SK-N-SH (cell line): ENCODE results near the gene PPIF. TPM values are rescaled to one million over a fixed set of nuclear protein-coding genes. Genes with fewer than 3 reads are reported as not detected.

Source experiments
- CTCF ChIA-PET: fragments of 300-600, 350-600 bp; formaldehyde crosslinking; extraction: SDS; loops from one replicate; lab custom pipeline; 2021; lab: Yijun Ruan, JAX
- POLR2A ChIA-PET: fragments of 350-600 bp; sonication (Branson Sonifier 250); formaldehyde crosslinking; extraction: SDS; loops from one replicate; lab custom pipeline; 2020; ENCODE audit warnings: antibody characterized with exemption, inconsistent platforms; lab: Yijun Ruan, JAX
- DNase-seq: peaks from one replicate; pipeline ENCODE4 v3.0.0; 2012
- H2AFZ ChIP-seq: fragments of 200-600 bp; sonication (generic); 2 replicates; pipeline ENCODE4 v1.8.1; 2016; ENCODE audit warnings: antibody characterized with exemption, mild to moderate bottlenecking, low read depth
- H3F3A ChIP-seq: fragments of 200-600 bp; sonication (generic); replicated peaks from 2 replicates; pipeline ENCODE3; 2016; ENCODE audit warnings: antibody characterized with exemption, mild to moderate bottlenecking; ENCODE audit not compliant: insufficient read depth
- H3K27ac ChIP-seq, 2 experiments: fragments of 200-500 bp in 1 of 2; fragments of 200-600 bp in 1 of 2; sonication (Bioruptor generic) in 1 of 2; sonication (generic), shearing (Covaris generic) in 1 of 2; 2 replicates each; pipeline versions ENCODE4 v1.5.1 to v1.6.1; 2014 to 2016; ENCODE audit warnings: low read depth in 2 of 2, inconsistent platforms in 1 of 2, low read length in 1 of 2, mild to moderate bottlenecking in 1 of 2, mixed read lengths in 1 of 2
- H3K27me3 ChIP-seq: fragments of 200-600 bp; sonication (generic), shearing (Covaris generic); 2 replicates; pipeline ENCODE4 v1.6.1; 2016; ENCODE audit warnings: mixed run types; ENCODE audit not compliant: insufficient read depth
- H3K36me3 ChIP-seq, 2 experiments: fragments of 200-500 bp in 1 of 2; fragments of 200-600 bp in 1 of 2; sonication (Bioruptor generic) in 1 of 2; sonication (generic) in 1 of 2; replicated peaks in 1 of 2; 2 replicates each; pipeline versions ENCODE3 to v1.5.1; 2014 to 2016; ENCODE audit warnings: low read length in 1 of 2, mild to moderate bottlenecking in 1 of 2; ENCODE audit not compliant: insufficient read depth in 2 of 2, control insufficient read depth in 1 of 2
- H3K4me1 ChIP-seq, 2 experiments: fragments of 200-500 bp in 1 of 2; fragments of 200-600 bp in 1 of 2; sonication (Bioruptor generic) in 1 of 2; sonication (generic), shearing (Covaris generic) in 1 of 2; 2 replicates each; pipeline versions ENCODE4 v1.5.1 to v1.6.1; 2014 to 2016; ENCODE audit warnings: low read depth in 1 of 2, low read length in 1 of 2, mixed run types in 1 of 2; ENCODE audit not compliant: insufficient read depth in 2 of 2, control insufficient read depth in 1 of 2
- H3K4me2 ChIP-seq: fragments of 200-600 bp; sonication (generic), shearing (Covaris generic); 2 replicates; pipeline ENCODE4 v1.6.1; 2017; ENCODE audit warnings: mixed run types
- H3K4me3 ChIP-seq, 2 experiments: fragments of 200-500 bp in 1 of 2; fragments of 200-600 bp in 1 of 2; sonication (Bioruptor generic) in 1 of 2; sonication (generic), shearing (Covaris generic) in 1 of 2; 2 replicates each; pipeline versions ENCODE4 v1.5.1 to v1.8.1; 2014 to 2016; ENCODE audit warnings: low read depth in 2 of 2, inconsistent platforms in 1 of 2, low read length in 1 of 2, mild to moderate bottlenecking in 1 of 2, mixed read lengths in 1 of 2, moderate library complexity in 1 of 2
- H3K79me2 ChIP-seq: fragments of 200-600 bp; sonication (generic); 2 replicates; pipeline ENCODE4 v1.8.1; 2017; ENCODE audit warnings: mild to moderate bottlenecking; ENCODE audit not compliant: insufficient read depth
- H3K9ac ChIP-seq: fragments of 200-600 bp; sonication (generic); 2 replicates; pipeline ENCODE4 v1.6.1; 2017; ENCODE audit warnings: mixed run types
- H3K9me2 ChIP-seq: fragments of 200-600 bp; sonication (generic); 2 replicates; pipeline ENCODE4 v1.6.1; 2017; ENCODE audit warnings: mixed run types
- H3K9me3 ChIP-seq: fragments of 200-600 bp; sonication (generic); 2 replicates; pipeline ENCODE4 v1.6.1; 2017; ENCODE audit warnings: mixed run types, mild to moderate bottlenecking, moderate library complexity
- H4K20me1 ChIP-seq: fragments of 200-600 bp; sonication (generic); 2 replicates; pipeline ENCODE4 v1.6.1; 2017; ENCODE audit warnings: mild to moderate bottlenecking, mixed run types; ENCODE audit not compliant: insufficient read depth
- CHD2 ChIP-seq: fragments of 150-350 bp; IDR thresholded peaks from 2 replicates; pipeline ENCODE4 v1.6.1; 2018; ENCODE audit warnings: low read length; ENCODE audit not compliant: partially characterized antibody
- ELF1 ChIP-seq: IDR thresholded peaks from 2 replicates; pipeline ENCODE4 v1.4.0; 2012
- FOXJ3 ChIP-seq: sonication (generic); formaldehyde crosslinking; IDR thresholded peaks from 2 replicates; pipeline ENCODE4 v1.5.1; 2020; ENCODE audit warnings: mild to moderate bottlenecking, missing genetic modification reagents
- FOXM1 ChIP-seq: IDR thresholded peaks from 2 replicates; pipeline ENCODE4 v1.4.0; 2012; ENCODE audit warnings: low read depth, mild to moderate bottlenecking
- GATA2 ChIP-seq: sonication (generic); formaldehyde crosslinking; IDR thresholded peaks from 2 replicates; pipeline ENCODE4 v1.5.0; 2020; ENCODE audit warnings: mild to moderate bottlenecking, missing genetic modification reagents
- MEF2A ChIP-seq: IDR thresholded peaks from 2 replicates; pipeline ENCODE4 v1.4.0; 2012; ENCODE audit warnings: low read depth, borderline replicate concordance
- RAD21 ChIP-seq: IDR thresholded peaks from 2 replicates; pipeline ENCODE4 v1.6.1; 2012; ENCODE audit warnings: mild to moderate bottlenecking, low read length
- RXRA ChIP-seq: IDR thresholded peaks from 2 replicates; pipeline ENCODE4 v1.4.0; 2012; ENCODE audit warnings: low read depth, mild to moderate bottlenecking, borderline replicate concordance
- TCF12 ChIP-seq: IDR thresholded peaks from 2 replicates; pipeline ENCODE4 v1.4.0; 2012
- TEAD4 ChIP-seq: IDR thresholded peaks from 2 replicates; pipeline ENCODE4 v1.4.0; 2012; ENCODE audit warnings: mild to moderate bottlenecking, borderline replicate concordance; ENCODE audit not compliant: insufficient read depth
- WGBS: methylation state at CpG from one replicate; pipeline ENCODE4 v1.1.6; 2017; ENCODE audit warnings: low lambda C conversion rate; 5-methylcytosine and 5-hydroxymethylcytosine counted together
- polyA plus RNA-seq, 3 experiments: library from polyadenylated mRNA; depleted of rRNA; stranded (reverse); fragments of >200 nt; gene quantifications; 2 replicates each; pipeline ENCODE4 v1.2.3, GENCODE V29; 2012
- TF ChIP-seq, protein P1 (sequence below): IDR thresholded peaks from 2 replicates; pipeline ENCODE4; 2012
- TF ChIP-seq, protein P2 (sequence below): IDR thresholded peaks from 2 replicates; pipeline ENCODE4 v1.6.1; 2012; ENCODE audit warnings: mild to moderate bottlenecking, low read depth, low read length, moderate library complexity
- TF ChIP-seq, protein P3 (sequence below): IDR thresholded peaks from 2 replicates; pipeline ENCODE4 v1.4.0; 2012; ENCODE audit warnings: low read depth, borderline replicate concordance

PPIF gene
- polyA plus RNA-seq, 1 of the 3 experiments (the other 2 are of a cell fraction): 85.9 TPM

DNA sequence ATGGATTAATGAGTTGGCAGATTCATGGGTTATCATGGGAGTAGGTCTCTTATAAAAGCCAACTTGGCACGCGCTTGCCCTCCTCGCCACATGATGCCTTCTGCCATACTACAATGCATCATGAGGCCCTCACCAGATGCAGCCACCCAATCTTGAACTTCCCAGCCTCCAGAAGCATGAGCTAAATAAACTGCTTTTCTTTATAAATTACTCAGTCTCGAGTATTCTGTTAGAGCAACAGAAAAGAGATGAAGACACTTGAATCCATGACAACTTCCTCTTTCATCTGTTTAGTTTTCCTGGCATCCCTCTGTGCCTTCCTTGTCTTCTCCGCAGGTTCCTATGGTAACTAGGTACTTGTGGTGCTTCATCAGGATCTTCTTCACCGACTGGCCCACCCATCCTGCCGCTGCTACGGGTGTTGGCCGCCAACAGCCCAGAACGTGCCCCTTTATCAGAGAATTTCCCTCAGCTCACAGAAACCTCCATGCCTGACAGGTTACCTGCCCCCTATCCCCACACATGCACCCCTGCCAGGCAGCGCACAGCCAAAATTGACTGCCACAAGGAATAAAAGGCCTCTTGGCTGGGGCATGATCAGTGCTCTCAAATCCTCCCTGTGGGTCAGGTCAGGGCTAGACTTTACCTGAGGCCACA is 28.0 kb upstream of the PPIF start:
- no peak overlapping the region for H3K9ac ChIP-seq
- H3K27me3 ChIP-seq: no peaks in the 10 kb centered on the region
- peaks cover 43% of the 10 kb centered on the region for H3F3A ChIP-seq
- peaks cover 0 to 14% of the 10 kb centered on the region in 2 experiments for H3K36me3 ChIP-seq
- ChIA-PET POLR2A (no interaction called here), CTCF (interaction anchor here (2.2 kb wide), 1 partner anchor 23 kb away, joined by 7 read pairs; no protein-coding TSS in a partner anchor)
- H3K4me1 ChIP-seq: peaks cover 42 to 43% of the 10 kb centered on the region in 2 experiments; a peak in 3 of 4 replicates
- 90% methylated on average over 11 of the region's 11 CpGs for WGBS
- TF ChIP-seq ELF1 (no peak), TCF12 (no peak), CHD2 (no peak), TEAD4 (no peak), RAD21 (no peak), FOXM1 (no peak), GATA2 (no peak), FOXJ3 (CRISPR knock-in tag) (no peak), MEF2A (no peak), RXRA (no peak)
- TF ChIP-seq, protein P1, sequence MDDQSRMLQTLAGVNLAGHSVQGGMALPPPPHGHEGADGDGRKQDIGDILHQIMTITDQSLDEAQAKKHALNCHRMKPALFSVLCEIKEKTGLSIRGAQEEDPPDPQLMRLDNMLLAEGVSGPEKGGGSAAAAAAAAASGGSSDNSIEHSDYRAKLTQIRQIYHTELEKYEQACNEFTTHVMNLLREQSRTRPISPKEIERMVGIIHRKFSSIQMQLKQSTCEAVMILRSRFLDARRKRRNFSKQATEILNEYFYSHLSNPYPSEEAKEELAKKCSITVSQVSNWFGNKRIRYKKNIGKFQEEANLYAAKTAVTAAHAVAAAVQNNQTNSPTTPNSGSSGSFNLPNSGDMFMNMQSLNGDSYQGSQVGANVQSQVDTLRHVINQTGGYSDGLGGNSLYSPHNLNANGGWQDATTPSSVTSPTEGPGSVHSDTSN: no peak
- TF ChIP-seq, protein P2, sequence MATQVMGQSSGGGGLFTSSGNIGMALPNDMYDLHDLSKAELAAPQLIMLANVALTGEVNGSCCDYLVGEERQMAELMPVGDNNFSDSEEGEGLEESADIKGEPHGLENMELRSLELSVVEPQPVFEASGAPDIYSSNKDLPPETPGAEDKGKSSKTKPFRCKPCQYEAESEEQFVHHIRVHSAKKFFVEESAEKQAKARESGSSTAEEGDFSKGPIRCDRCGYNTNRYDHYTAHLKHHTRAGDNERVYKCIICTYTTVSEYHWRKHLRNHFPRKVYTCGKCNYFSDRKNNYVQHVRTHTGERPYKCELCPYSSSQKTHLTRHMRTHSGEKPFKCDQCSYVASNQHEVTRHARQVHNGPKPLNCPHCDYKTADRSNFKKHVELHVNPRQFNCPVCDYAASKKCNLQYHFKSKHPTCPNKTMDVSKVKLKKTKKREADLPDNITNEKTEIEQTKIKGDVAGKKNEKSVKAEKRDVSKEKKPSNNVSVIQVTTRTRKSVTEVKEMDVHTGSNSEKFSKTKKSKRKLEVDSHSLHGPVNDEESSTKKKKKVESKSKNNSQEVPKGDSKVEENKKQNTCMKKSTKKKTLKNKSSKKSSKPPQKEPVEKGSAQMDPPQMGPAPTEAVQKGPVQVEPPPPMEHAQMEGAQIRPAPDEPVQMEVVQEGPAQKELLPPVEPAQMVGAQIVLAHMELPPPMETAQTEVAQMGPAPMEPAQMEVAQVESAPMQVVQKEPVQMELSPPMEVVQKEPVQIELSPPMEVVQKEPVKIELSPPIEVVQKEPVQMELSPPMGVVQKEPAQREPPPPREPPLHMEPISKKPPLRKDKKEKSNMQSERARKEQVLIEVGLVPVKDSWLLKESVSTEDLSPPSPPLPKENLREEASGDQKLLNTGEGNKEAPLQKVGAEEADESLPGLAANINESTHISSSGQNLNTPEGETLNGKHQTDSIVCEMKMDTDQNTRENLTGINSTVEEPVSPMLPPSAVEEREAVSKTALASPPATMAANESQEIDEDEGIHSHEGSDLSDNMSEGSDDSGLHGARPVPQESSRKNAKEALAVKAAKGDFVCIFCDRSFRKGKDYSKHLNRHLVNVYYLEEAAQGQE: no peak
- TF ChIP-seq, protein P3, sequence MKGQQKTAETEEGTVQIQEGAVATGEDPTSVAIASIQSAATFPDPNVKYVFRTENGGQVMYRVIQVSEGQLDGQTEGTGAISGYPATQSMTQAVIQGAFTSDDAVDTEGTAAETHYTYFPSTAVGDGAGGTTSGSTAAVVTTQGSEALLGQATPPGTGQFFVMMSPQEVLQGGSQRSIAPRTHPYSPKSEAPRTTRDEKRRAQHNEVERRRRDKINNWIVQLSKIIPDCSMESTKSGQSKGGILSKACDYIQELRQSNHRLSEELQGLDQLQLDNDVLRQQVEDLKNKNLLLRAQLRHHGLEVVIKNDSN: no peak
- no peak overlapping the region for H3K4me2 ChIP-seq
- no peaks in the 10 kb centered on the region for H4K20me1 ChIP-seq
- no peaks in the 10 kb centered on the region for H3K79me2 ChIP-seq
- H3K27ac ChIP-seq: no peak overlapping the region
- no peak overlapping the region for H2AFZ ChIP-seq
- H3K9me3 ChIP-seq: no peaks in the 10 kb centered on the region
- DNase-seq: no peak
- H3K4me3 ChIP-seq: no peak overlapping the region
- no peaks in the 10 kb centered on the region for H3K9me2 ChIP-seq
